Suppressor macrophage (primary cell): ENCODE measurements around the gene AACS.
"Not testable (repeated sequence)": the region's sequence is repeated elsewhere in the genome, so short reads cannot be mapped to it uniquely, and the experiment has no call there.

Experiments
- DNase-seq, 4 experiments: peaks; one replicate each; pipeline ENCODE4 v3.0.0-alpha.2; 2020 to 2022
- total RNA-seq, 17 experiments: gene quantifications; one replicate each; lab custom pipeline; 2026; ENCODE audit warnings: mixed read lengths in 6 of 17, inconsistent platforms in 3 of 17; lab: John Stamatoyannopoulos, UW

The AACS gene, protein sequence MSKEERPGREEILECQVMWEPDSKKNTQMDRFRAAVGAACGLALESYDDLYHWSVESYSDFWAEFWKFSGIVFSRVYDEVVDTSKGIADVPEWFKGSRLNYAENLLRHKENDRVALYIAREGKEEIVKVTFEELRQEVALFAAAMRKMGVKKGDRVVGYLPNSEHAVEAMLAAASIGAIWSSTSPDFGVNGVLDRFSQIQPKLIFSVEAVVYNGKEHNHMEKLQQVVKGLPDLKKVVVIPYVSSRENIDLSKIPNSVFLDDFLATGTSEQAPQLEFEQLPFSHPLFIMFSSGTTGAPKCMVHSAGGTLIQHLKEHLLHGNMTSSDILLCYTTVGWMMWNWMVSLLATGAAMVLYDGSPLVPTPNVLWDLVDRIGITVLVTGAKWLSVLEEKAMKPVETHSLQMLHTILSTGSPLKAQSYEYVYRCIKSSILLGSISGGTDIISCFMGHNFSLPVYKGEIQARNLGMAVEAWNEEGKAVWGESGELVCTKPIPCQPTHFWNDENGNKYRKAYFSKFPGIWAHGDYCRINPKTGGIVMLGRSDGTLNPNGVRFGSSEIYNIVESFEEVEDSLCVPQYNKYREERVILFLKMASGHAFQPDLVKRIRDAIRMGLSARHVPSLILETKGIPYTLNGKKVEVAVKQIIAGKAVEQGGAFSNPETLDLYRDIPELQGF
- 16.3 to 34.4 (median 23.2) reads per million in 17 experiments for total RNA-seq

DNA sequence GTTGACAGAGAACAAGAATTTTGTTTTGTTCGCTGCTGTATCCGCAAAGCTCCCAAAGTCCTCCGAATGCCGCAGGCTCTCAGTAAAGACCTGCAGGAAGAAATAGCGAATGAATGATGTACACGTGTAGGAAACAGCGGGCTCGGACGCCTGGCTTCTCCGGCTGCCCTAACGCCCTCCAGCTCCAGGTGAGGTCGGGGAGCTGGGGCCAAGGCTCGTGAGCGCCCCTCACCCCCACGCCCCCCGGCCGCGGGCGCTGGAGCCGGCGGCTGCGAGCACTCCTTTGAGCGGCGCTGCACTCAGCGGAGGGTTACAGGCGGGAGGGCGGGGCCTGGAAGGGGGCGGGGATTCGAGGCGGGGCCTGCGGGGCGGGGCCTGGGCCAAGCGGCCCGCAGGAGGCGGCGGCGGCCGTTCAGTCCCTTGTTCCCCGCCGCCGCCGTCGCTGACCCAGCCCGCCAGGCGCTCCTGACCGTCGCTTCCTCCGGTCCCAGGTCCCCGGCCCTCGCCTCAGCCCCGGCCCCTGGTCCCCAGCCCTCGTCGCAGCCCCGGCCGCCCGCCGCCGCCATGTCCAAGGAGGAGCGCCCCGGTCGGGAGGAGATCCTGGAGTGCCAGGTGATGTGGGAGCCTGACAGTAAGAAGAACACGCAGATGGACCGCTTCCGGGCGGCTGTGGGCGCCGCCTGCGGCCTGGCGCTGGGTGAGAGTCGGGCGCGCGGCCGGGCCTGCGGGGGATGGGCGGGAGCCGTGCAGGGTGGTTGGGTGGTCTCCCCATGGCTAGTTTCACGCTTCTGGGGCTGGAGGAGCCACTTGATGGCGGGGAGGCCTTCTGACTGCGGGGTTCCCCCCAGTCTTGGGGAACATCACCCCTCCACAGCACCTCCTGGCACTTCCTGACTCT lies at the start of gene AACS:
Gene AACS (plus strand): TSS at position 415 of the 898 bp plus-strand sequence. CDS start 150 bp downstream, at position 565.
- DNase-seq = peak; percentile 78 to 93 (median 86)

DNA sequence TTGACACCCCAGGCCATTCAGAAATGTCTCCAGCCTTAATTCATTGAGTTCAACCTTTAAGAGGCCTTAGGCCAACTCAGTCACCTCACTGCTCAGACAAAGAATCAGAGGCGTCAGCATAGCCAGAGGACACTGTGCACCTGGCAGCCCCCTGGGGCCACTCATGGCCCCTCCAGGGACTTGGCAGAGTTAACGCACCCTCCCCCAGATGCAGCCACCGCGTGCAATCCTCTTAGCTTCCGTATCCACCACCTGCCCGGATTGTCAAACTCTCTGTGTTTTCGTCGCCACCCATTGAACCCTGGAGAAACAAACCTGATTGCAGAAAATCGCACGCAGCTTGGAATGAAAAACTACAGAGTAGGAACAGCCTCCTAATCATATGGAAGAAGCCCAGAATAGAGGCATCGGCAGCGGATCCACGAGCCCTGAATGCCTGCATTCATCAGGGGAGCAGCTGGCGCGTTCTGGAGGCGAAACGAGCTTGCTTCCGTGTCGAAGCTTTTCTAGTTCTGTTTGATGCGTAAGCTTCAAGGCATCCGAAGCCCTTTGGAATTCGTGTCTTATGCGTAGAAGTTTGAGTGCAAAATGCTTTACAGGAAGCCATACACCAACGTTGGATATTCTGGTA lies 49.4 kb upstream of the AACS start:
- DNase-seq = no peak

DNA sequence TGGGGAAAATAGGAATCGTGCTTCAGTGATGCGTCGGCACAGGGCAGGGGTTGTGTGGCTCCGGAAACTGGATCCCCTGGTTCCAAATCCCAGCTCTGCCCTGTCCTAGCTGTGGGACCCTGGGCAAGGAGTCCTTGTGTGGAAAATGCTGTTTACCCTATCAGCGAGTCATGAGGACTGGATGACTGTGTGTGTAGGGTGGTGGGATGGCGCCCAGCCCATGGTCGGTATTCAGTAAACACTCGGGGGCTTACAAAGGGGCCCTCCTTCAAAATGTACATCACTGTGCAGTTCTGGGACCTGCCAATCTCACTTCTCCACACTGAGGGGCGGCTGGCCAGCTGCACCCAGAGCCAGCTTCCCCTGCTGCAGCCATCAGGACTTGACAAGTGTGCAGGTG lies 47.4 kb upstream of the AACS start:
- DNase-seq = no peak

DNA sequence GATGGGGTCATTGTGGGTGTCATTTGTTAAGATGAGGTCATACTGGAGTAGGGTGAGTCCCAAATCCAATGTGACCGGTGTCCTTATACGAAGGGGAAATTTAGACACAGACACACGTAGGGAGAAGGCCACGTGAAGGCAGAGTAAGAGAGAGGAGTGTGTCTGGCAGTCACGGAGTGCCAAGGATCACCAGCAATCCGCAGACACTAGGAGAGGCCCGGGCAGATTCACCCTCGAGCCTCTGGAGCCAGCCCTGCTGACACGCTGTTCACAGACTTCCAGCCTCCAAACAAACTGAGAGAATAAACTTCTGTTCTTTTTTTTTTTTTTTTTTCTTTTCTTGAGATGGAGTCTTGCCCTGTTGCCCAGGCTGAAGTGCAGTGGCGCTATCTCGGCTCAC lies 46.9 kb upstream of the AACS start:
- DNase-seq = no peak

DNA sequence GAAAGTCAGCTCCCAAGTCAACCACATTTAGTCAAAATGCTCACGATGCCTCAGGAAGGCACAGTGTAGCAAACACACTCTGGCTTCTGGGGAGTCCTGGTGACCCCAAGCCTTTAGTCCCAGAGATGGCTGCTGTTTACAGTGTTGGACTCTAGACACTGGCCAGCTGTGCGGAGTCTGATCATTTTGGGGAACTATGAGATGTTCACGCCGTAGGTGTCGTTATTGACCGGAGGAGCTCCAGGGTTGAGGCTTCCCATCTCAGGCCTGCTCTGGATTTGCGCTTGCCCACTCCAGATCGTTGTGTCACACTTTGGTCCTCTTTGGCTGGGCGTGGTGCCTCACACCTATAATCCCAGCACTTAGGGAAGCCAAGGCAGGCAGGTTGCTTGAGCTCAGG lies 44.1 kb upstream of the AACS start:
- no peak for DNase-seq

DNA sequence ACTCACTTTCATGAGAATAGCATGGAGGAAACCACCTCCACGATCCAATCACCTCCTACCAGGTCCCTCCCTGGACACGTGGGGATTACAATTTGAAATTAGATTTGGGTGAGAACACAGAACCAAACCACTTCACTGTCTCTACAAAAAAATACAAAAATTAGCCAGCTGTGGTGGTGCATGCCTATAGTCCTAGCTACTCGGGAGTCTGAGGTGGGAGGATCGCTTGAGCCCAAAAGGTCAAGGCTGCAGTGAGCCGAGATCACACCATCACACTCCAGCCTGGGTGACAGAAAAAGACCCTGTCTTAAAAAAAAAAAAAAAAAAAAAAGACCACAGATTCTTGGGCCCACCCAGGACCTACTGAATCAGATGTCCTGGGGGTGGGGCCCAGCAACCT lies 43.5 kb upstream of the AACS start:
- DNase-seq = no peak

DNA sequence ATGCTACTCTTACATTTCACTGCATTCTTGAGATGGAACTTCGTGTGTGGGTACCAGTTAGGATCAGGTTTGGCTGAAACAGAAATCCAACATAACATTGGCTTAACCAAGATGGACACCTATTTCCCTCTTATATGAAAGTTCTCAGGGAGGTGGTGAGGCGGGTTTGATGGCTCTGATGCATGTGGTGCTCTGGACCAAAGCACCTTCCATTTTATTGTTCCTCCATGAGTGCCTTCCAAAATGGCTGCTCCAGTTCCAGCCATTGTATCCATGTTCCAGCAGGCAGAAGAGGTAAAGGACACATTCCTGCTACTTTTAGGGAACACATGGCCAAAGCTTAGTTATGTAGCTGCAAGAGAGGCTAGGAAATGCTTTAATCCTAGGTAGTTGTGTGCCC lies 42.2 kb upstream of the AACS start:
- no peak for DNase-seq

DNA sequence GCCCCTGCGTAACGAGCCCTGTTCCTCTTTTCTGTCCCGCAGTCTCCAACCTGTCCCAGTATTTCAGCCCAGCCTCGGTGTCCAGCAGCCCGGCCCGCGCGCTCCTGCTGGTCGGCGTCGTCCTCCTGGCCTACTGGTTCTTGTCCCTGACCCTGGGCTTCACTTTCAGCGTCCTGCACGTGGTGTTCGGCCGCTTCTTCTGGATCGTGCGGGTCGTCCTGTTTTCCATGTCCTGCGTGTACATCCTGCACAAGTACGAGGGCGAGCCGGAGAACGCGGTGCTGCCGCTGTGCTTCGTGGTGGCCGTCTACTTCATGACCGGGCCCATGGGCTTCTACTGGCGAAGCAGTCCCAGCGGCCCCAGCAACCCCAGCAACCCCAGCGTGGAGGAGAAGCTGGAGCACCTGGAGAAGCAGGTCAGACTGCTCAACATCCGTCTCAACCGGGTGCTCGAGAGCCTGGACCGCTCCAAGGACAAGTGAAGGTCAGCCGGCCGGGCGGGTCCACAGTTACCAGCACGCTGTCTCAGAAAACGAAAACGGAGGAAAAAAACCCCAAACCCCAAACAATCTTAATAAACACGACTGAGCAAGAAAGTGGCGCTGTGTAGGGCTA lies 40.2 kb upstream of the AACS start:
- no peak for DNase-seq

DNA sequence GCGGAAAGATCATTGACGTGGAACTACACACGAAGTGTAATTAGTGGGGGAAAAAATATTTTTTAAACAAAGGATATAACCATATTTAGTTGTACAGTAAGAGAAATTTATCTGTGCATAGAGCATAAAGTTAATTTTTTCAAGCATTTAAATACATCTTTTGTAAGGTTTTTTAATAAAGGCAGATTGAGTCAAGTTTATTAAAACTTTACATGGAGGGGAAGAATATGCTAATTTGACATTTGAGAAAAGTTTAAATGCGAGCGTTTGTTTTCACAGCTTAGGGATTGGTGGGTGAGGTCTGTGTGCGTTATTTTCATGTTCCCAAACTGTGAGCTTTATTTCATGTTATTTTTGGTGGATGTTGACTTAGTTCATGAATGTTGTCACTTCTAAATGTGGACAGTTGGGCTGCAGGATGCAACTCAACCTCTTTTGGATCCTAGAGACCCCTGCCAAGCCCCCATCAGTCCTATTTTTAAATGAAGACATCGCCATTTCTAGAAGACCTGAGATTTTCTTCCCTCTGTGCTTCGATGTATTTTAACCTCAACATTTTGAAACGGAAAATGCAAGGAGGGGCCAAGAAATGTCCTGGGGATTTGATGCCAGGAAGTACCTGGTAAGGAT lies 39.5 kb upstream of the AACS start:
- DNase-seq = no peak

DNA sequence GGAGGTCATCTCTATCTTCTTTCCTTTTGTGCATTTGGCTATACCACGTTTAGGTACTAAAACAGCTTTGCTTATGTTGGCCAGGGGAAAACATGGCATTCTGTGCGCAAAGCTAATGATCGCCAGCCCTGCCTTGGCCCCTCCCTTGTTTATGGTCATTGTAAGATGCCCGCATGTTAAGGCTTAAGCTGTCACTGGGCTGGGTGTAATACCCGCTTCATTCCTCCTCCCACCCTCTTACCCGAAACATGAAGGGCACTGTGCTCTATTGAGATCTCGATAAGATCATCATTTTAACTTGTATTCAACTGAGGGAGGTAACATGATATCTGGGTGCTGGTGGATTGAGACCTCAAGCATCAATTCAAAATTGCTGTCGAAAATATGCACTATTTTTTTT lies 37.1 kb upstream of the AACS start:
- DNase-seq = no peak

DNA sequence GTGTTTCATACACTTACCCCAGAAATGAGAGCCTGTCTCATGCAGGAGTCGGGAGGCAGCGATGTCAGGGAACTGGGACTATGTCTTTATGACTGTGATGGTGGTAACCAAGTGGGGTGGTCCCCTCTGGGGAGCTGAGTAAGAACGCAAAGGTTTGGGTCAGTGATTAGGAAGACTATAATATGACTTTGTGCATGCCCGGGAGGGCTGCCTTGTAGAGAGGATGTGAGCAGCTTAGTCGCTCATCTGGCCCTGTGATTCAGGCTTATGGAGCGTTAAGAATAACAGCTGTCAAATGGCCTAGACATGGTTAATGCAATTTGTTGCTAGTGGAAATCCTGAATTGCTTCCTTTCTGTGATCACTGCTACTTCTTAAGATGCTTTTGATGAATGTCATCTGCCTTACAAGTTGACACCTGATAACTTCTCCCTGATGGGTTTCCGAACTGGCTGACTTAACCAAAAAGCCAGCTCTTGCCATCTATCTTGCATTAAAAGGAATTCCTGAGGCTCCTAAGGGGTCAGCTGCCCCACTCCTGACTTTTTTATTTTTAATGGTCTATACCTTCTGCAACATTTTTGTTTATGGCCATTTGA lies 35.4 kb upstream of the AACS start:
- DNase-seq = no peak

DNA sequence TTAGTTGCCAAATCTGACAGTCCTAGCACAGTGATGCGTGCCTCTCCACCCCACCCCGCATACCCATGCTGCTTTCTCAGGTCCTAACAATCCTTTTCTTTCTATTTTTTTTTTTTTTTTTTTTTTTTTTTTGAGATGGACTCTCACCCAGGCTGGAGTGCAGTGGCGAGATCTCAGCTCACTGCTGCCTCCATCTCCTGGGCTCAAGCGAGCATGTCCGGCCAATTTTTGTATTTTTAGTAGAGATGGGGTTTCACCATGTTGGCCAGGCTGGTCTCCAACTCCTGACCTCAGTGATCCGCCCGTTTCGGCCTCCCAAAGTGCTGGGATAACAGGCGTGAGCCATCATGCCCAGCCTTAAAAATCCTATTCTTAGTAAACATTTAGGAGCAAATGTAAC lies 33.8 kb upstream of the AACS start:
- not testable (repeated sequence) for DNase-seq

DNA sequence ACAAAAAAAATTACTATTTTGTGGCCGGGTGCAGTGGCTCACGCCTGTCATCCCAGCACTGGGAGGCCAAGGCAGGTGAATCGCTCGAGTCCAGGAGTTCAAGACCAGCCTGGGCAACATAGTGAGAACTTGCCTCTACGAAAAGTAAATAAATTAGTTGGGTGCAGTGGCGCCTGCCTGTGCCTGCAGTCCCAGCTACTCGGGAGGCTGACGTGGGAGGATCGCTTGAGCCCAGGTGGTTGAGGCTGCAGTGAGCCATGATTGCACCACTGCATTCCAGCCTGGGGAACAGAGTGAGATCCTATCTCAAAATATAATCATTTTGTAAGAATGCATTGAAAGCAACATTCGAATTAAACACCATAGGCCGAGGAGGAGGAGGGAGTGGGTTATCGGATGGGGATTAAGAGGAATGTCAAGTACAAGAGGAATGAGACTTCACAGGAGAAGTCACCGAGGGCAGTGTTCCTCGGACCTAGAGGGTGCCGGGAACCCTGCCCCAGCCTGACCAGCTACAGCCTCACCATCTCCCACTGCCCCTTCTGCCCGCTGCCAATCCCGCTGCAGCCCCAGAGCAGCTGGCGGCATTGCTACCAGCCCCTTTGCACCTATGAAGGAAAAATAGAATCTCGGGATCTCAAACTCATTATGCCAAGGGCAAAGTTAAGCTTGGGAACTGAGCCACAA lies 32.6 kb upstream of the AACS start:
- DNase-seq = no peak

DNA sequence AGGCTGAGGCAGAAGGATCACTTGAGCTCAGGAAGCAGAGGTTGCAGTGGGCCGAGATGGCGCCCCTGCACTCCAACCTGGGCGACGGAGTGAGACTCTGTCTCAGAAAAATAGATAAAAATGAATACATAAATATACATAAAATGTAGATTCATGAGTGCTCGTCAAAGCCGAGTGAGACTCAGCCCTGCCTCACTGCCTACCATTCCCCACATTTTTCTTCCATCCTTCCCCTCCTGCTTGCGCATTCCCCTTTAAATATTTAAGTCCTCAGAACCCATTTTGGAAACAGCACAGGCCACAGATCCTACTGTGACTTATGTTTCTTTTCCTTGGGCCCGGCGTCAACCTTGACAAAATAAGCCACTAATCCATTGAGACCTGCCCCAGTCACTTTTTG lies 31.9 kb upstream of the AACS start:
- DNase-seq = no peak

DNA sequence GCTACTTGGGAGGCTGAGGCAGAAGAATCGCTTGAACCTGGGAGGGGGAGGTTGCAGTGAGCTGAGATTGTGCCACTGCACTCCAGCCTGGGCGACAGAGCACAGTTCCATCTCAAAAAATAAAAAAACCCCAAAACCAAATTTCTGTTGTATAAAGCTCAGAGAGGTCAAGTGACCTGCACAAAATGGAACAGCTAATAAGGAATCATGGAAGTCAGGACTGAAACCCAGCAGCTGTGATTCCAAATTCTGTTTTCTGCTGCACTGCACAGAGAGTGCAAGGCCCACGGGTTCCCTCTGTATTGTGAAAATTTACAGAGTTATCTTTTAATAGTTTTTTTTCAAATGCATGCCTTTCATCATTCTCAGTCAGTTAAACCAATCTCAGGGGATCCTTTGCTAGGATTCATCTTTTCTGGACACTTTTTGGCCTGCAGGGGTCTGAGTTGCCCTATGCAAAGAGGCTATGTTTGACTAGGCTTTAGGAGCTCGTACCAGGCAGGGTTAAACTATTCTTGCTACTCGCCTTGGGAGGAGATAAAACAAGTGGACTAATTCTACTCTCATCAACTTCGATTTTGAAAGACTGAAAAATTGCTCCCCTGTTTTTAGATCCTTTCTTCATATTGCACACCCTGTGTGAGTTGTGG lies 26.1 kb upstream of the AACS start:
- DNase-seq = no peak

DNA sequence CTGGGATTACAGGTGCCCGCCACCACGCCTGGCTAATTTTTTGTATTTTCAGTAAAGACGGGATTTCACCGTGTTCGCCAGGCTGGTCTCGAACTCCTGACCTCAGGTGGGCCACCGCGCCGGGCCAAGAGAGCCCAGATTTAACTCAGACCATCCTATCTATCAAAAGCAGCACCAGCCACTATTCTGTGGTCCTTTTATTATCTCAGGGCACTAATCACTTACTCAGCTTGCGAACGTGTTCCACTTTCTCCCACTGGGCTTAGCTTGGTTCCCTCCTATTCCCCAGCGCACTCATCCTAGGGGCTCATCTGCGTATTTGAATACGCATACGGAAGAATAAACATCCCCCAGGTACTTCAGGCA lies 16.2 kb upstream of the AACS start:
- DNase-seq = no peak

DNA sequence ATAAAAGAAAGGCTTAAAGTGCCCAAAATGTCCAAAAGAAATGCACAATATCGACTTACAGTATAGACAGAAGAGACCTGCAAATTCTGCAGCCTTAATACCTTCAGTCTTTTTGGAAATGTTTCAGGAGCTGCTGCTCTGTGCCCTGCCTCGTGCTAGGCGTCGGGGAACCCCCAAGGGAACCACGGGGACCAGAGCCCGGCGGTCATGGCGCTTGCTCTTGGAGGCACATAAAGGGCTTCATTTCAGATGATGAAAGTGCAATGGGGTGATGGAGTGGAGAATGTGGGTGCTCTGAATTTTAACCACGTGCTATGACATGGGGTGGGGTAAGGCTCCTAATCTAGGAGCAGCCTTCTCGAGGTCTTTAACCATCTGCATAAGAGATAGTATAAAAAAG lies 14.8 kb upstream of the AACS start:
- no peak for DNase-seq

DNA sequence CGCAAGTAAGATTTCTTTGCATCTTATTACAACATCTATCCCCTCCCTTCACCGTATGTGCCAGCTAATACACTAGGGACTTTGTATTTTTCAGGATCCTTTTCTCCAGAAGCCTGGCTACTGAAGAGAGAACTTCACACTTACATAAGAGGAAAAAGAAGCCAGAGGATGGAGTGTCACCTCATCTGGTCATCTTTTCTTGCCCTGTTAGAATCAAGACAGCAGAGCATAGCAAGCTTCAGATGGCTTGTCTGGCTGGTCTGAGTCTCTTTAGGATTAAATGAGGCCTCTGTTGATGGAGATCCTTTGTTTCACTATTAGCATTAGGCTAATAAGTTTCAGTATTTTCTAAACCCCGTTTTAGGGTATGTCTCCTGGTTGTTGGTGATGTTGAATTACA lies 14.4 kb upstream of the AACS start:
- DNase-seq = no peak

DNA sequence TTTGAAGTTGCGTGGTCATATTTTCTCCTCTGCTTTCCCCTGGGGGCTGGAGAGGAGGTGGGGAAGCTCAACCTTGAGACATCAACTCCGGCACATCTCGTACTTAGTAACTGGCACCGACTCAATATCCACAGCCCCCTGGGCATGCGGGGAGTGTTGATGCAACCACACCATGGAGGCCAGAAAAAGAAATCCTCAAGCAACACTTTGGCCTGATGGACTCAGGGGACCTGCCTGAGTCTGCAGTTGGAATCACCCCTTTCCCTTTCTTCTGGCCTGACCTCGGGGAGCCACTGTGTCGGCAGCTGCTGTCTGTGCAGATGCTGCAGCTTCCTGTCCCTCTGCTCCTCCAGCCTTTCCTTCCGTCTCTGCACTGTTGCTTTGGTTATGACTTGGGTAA lies 11.4 kb upstream of the AACS start:
- DNase-seq = no peak

DNA sequence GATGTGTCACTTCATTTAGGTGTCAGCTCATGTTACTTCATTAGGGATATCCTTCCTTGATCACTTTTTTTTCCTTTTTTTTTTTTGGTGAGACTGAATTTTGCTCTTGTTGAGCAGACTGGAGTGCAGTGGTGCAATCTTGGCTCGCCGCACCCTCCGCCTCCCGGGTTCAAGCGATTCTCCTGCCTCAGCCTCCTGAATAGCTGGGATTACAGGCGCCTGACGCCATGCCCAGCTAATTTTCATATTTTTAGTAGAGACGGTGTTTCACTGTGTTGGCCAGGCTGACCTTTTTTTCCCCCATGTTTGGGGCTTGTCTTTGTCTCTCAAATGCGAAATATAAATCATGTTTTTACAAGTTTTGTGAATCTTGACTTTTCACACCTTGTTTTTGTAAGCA lies 9.6 kb upstream of the AACS start:
- no peak for DNase-seq
